Measurements from ENCODE around the gene PDYN.

The PDYN gene

GRCh38 chr20:1944345-1945091 lies 49.3 kb downstream of the PDYN start:
- H3K27ac ChIP-seq = no peak overlapping the region
- TF ChIP-seq ZFX (IDR thresholded peaks at IDR 0.05; ENCODE audit: borderline replicate concordance) (no peak), CTCF (IDR thresholded peaks at IDR 0.05) (no peak)

GRCh38 chr20:1943275-1944002 lies 50.4 kb downstream of the PDYN start:
- no peak for TF ChIP-seq ZFX (IDR thresholded peaks at IDR 0.05; ENCODE audit: borderline replicate concordance)
- no peak for TF ChIP-seq CTCF (IDR thresholded peaks at IDR 0.05)
- H3K27ac ChIP-seq = no peak overlapping the region

GRCh38 chr20:1942486-1943274 lies 51.2 kb downstream of the PDYN start:
- H3K27ac ChIP-seq = no peak overlapping the region
- TF ChIP-seq ZFX (IDR thresholded peaks at IDR 0.05; ENCODE audit: borderline replicate concordance) = no peak
- no peak for TF ChIP-seq CTCF (IDR thresholded peaks at IDR 0.05)

GRCh38 chr20:1942061-1942460 lies 51.8 kb downstream of the PDYN start:
- TF ChIP-seq ZFX (IDR thresholded peaks at IDR 0.05; ENCODE audit: borderline replicate concordance) (no peak), CTCF (IDR thresholded peaks at IDR 0.05) (no peak)

GRCh38 chr20:1941226-1941625 lies 52.6 kb downstream of the PDYN start:
- TF ChIP-seq CTCF (IDR thresholded peaks at IDR 0.05) (no peak), ZFX (IDR thresholded peaks at IDR 0.05; ENCODE audit: borderline replicate concordance) (no peak)
- H3K27ac ChIP-seq = no peak overlapping the region

More at GRCh38 chr20:1942061-1942460, 51.8 kb downstream of the PDYN start:
- no peak overlapping the region for H3K27ac ChIP-seq

- H3K27ac ChIP-seq = no peak overlapping the region
- no peak for TF ChIP-seq ZFX (IDR thresholded peaks at IDR 0.05; ENCODE audit: borderline replicate concordance)
- no peak for TF ChIP-seq CTCF (IDR thresholded peaks at IDR 0.05)
These were observed 53.3 kb downstream of the PDYN start for GRCh38 chr20:1940581-1940980.
